HG02571 (cell line): ENCODE data around the gene MOV10L1.

Experiments
- ATAC-seq: cut with Tn5 transposase; IDR thresholded peaks from one replicate; pipeline ENCODE4 v1.9.1; 2021; ENCODE audit warnings: mild to moderate bottlenecking, moderate library complexity; ENCODE audit not compliant: unreplicated experiment

MOV10L1 gene

DNA sequence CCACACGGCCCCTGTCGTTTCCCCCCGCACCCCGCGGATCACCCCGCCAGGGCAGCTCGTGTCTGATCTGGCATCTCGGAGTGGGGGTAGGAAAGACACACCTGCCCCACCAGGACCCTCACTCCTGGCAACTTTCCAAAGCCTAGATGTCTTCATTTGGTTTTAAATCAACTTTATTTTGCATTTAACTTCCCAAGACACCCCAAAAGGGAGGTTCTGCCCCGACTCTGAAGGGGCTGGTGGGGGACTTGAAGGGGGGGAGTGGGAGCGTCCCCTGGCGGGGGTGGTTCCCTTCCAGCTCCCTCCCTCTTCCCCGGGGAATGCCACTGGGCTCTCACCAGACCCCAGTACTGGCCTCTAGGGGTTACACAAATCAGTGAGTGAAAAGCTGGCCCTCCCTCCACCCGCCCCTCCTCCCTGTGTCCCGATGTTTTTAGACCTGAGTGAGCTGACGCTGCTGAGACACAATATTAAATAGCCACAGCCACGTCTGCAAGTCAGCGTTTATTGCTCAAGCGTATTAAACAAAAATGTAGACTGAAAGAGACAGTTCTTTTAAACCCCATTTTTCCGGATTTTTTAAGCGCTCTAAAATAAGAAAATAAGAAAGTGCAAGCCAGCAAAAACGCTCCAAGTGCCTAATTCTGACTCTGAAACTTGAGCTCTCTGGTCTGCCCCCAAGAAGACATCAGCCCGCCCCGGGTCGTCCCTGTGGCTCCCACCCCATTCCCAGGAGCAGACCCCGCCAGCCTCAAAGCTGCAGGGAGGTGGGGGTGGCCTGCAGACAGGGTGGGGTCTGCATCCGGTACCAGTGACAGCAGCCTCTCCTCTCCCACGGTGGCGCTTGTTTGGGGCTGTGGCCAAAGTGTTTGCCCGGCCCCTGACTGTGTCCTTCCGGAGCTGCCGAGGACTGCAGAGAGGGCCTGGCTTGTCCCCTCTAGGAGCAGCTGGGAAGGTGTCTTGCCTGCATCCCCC is 30.6 kb upstream of the MOV10L1 start:
- no peak for ATAC-seq

DNA sequence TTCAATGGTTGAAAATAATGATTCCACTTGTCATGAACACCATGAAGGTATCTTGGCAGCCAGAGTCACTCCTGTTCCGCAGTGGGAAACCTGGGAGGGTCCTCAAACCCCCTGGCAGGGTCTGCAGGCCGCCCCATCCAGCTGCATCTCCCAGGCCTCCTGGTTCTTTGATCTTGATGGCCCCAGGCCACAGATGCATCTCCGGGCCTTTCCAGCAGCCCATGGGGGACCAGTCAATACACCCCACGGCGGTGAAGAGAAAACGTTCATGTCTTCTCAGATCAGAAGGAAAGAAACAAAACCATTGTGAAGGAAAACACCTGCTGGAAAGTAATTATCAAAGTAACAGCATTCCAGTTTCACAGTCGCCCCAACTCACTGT is 29.9 kb upstream of the MOV10L1 start:
- ATAC-seq, result no peak

GRCh38 chr22:50060441-50061140 is 29.2 kb upstream of the MOV10L1 start:
- ATAC-seq, result no peak

- no peak for ATAC-seq
Observed at GRCh38 chr22:50061141-50061823, 28.5 kb upstream of the MOV10L1 start.

DNA sequence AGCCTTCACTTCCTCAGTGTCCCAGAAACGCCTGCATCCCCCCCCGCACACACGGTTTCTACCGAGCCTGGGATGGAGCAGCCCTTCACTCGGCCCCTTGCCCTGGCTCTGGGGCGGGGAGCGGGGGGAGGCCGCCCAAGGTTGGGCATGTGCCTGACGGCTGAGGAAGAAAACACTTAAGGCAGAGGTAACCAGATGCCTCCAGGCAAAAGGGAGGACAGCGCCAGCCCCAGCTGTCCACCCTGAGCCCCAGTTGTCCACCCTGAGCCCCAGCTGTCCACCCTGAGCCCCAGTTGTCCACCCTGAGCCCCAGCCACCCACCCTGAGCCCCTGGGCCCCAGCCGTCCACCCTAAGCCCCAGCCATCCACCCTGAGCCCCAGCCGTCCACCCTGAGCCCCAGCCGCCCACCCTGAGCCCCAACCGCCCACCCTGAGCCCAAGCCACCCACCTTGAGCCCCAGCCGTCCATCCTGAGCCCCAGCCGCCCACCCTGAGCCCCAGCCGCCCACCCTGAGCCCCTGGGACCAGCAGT is 27.9 kb upstream of the MOV10L1 start:
- ATAC-seq, result no peak

DNA sequence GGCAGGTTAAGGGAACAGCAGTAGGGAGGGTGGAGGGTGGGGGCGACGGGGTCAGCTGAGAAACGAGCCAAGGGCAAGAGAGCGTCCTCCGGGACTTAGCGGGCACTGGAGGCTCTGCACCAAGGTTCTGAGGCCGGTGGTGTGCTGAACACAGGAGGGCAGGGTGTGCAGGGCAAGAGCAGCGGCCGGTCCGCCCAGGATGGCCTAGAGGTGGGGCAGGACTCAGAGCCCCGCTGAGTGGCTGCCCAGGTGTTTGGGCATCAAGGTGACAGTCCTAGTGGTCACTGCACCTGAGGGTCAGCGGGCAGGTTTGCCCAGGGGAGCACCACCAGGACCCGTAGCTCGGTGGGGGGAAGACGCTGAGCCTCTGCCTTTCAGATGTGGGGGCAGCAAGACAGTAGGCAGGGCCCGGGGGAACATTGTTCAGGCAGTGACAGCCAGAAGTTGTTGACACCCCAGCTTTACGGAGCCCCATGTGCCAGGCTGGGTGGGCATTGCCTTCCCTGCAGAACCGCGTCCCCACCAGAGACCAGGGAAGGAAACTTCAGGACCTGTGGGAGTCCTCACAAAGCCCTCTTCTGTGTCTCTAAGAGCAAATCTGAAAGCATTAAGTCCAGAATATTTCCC is 27.2 kb upstream of the MOV10L1 start:
- no peak for ATAC-seq

GRCh38 chr22:50063589-50064393 is 26.0 kb upstream of the MOV10L1 start:
- ATAC-seq, result no peak

GRCh38 chr22:50064453-50064852 is 25.4 kb upstream of the MOV10L1 start:
- no peak for ATAC-seq

- no peak for ATAC-seq
Observed at GRCh38 chr22:50067244-50067643, 22.6 kb upstream of the MOV10L1 start.

GRCh38 chr22:50068096-50068495 is 21.7 kb upstream of the MOV10L1 start:
- ATAC-seq, result no peak

DNA sequence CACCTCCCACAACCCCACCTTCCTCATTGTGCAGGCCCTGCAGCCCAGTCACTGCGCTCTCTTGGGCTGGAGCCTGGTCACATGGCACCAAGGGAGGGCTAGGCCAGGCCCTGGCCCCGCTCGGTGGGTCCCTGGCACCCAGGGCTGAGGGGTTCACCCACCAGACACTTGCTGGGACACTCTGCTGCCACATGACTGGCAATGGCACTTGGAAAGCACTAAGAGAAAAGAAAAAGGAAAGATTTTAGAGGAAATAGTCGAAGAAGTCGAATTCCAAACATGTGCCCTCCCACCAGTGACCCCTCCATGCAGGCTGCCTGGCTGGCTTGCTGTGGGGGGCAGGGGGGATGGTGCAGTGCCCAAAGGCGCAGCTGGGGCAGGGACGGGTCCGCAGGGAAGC is 19.4 kb upstream of the MOV10L1 start:
- no peak for ATAC-seq

- no peak for ATAC-seq
Observed at GRCh38 chr22:50071432-50072166, 18.2 kb upstream of the MOV10L1 start.

DNA sequence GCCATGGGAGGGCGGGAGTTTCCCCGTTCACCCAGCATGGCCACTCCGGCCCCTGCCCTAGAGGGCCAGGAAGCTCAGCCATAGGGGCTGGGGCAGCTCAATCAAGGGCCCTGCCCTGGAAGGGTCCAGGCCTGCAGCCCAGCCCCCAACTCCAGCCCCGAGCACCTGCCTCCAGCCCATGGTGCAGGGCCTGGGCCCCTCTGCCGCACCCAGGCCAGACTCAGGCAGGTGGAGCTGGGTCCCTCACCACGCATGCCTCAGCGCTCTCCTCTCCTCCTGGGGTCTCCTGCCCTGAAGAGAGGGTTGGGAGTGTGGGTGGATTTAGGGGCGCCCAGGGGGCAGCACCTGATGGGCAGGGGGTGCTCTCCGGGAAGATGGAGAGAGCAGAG is 17.6 kb upstream of the MOV10L1 start:
- ATAC-seq, result no peak

DNA sequence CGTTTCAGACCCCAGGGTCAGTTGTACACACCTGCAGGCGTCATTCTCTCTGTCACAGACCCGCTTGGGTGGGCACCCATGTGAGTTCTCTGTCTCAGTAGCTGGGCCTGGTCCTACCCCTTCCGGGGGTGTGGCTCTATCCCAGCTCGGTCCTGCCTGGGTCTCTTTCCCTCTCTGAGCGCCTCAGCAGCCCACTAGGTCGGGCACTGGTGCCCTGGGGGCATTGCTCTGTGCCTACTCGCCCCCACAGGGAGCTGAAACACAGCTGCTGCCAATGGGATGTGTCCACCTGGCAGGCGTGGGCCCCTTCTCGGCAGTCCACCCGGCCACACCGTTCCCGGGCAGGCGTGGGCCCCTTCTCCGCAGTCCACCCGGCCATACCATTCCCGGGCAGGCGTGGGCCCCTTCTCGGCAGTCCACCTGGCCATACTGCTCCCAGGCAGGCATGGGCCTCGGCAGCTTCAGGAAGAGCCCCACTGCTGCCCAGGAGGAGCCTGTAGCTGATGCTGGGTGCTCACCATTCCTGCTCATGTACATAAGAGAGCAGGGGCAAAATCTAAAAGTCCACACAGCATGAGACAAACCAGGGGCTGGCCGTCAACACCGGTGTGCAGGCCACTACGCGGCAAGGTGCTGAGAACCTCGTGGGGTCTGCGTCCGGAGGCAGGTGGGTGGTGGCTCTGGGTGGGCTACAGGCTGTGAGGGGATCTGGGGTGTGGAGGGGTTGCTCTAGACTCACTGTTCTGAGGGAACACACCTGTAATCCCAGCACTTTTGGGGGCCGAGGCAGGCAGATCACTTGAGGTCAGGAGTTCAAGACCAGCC is 16.9 kb upstream of the MOV10L1 start:
- no peak for ATAC-seq

DNA sequence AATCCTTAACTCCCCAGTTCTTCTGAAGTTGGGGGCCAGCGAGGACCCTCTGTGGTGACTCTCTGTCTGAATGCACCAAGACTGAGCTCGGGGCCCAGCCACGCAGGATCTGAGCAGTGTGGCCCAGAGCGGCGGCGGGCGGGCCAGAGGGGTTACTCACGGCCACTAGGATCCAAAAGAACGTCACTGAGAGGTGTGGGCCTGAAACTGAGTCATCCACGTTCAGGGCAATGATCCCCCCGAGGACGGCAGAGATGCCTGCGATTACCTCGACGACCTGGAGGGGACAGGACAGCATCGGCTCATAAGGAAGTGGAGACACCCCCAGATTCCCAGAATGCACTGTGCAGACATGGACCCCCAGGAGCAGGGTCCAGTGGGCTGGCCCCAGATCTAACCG is 15.8 kb upstream of the MOV10L1 start:
- ATAC-seq, result no peak

DNA sequence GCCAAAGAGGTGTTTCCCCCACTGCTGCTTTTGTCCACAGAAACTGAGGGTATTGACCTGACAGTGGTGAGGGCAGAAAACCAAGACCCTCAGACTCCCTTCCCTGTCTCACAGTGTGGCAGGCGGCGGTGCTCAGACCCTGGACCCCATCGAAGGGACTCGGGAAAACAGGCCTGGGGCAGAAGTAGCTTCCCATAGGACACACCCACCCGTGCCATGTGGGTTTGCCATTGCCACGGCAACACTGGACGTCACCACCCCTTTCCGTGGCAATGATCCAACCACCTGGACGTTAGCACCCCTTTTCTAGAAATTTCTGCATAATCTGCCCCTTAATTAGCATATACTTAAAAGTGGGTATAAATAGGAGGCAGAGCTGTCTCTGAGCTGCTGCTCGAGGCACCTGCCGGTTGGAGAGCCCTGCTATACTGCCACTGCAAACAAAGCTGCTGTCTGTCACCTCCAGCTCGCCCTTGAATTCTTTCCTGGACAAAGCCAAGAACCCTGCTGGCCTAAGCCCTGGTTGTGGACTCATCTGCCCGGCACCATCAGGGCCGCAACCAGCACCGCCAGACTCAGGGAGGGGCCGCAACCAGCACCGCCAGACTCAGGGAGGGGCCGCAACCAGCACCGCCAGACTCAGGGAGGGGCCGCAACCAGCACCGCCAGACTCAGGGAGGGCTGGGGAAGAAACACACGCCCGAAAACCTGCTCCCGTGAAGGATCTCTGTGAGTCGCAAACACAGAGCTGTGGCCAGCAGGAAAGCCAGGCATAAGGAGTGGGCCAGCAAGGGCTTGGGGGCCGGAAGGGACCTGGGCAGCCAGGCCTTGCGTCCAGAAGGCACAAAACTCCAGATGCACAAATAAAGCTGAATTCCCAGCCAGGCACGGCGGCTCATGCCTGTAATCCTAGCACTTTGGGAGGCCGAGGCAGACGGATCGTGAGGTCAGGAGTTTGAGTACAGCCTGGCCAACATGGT is 15.0 kb upstream of the MOV10L1 start:
- ATAC-seq, result no peak
